ENCODE measurements around the gene SH3RF2. TPM values are rescaled to one million over a fixed set of nuclear protein-coding genes. Genes with fewer than 3 reads are reported as not detected.

SH3RF2 gene
- total and polyA plus RNA-seq, 2 of the 13 experiments (the other 11 are each of a cell fraction or from before 2014, with no cell fraction given), result 2.6 to 3.7 TPM

GRCh38 chr5:145968970-145969713, 32.8 kb downstream of the SH3RF2 start (continued):
- no peak for TF ChIP-seq PRDM15 (CRISPR knock-in tag; IDR thresholded peaks at IDR 0.05)
- no peak for TF ChIP-seq SIX4 (CRISPR knock-in tag; IDR thresholded peaks at IDR 0.05)
- no peak for TF ChIP-seq SP2 (CRISPR knock-in tag; IDR thresholded peaks at IDR 0.05)
- no peak for TF ChIP-seq ZNF550 (CRISPR knock-in tag; IDR thresholded peaks at IDR 0.05; ENCODE audit: borderline replicate concordance)
- no peak for TF ChIP-seq ZNF18 (CRISPR knock-in tag; IDR thresholded peaks at IDR 0.05; ENCODE audit: insufficient replicate concordance)
- no peak for TF ChIP-seq MXD3 (CRISPR knock-in tag; IDR thresholded peaks at IDR 0.05)
- TF ChIP-seq FOXP1 (IDR thresholded peaks at IDR 0.05), result peak; percentile 81
- TF ChIP-seq FOXP1 (CRISPR knock-in tag; IDR thresholded peaks at IDR 0.05), result peak; percentile 96
- no peak for TF ChIP-seq RBM39 (IDR thresholded peaks at IDR 0.05; ENCODE audit: low read depth, low read length, poor library complexity, severe bottlenecking)
- TF ChIP-seq BRD4 (CRISPR knock-in tag; IDR thresholded peaks at IDR 0.05), result no peak
- no peak for TF ChIP-seq ZC3H4 (CRISPR knock-in tag; IDR thresholded peaks at IDR 0.05; ENCODE audit: borderline replicate concordance)
- no peak for TF ChIP-seq ZNF318 (CRISPR knock-in tag; IDR thresholded peaks at IDR 0.05)
- TF ChIP-seq HOXA5 (CRISPR knock-in tag; IDR thresholded peaks at IDR 0.05), result 0 out of 2 replicates have a peak, but pooled peaks have one; percentile 22
